GM18507 (cell line): ENCODE results near the gene DIRAS2.
"Not testable (repeated sequence)": the region's sequence is repeated elsewhere in the genome, so short reads cannot be mapped to it uniquely, and the experiment has no call there.

Experiments
- DNase-seq: peaks from one replicate; pipeline ENCODE4 v3.0.0; 2011; ENCODE audit warnings: low read depth; ENCODE audit not compliant: insufficient read length; ENCODE audit errors: extremely low spot score
- FAIRE-seq: peaks from 2 replicates; lab custom pipeline; 2011; peaks lifted over from hg19 to GRCh38; lab: Jason Lieb, UNC

The DIRAS2 gene, protein sequence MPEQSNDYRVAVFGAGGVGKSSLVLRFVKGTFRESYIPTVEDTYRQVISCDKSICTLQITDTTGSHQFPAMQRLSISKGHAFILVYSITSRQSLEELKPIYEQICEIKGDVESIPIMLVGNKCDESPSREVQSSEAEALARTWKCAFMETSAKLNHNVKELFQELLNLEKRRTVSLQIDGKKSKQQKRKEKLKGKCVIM

GRCh38 chr9:90642570-90643539 is at the start of gene DIRAS2:
TSS of gene DIRAS2 (minus strand) at chr9:90642824. CDS start at chr9:90613827, 28,997 bp downstream.
- DNase-seq: no peak
- FAIRE-seq: no peak

DNA sequence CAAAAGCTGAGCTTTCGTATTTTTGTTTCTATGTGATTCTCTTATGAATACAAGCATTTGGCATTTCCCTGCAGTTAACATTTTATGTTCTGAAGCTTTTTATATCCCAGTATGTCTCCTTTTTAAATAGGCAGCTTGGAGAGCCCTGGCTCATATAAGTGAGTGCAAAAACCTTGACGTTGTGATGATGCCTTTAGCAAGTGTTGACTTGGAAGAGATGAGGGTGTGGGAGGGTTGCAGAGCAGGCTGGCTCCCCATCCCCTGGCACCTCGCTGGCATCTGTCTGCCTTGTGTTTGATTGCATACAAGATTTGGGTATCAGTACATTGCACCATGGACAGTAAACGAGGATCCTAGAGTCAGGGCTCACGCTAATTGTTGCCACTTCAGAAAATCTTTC is 42.1 kb upstream of the DIRAS2 start:
- DNase-seq (no peak), FAIRE-seq (no peak)

- FAIRE-seq (no peak), DNase-seq (no peak)
These were observed 41.5 kb upstream of the DIRAS2 start for GRCh38 chr9:90684106-90684505.

DNA sequence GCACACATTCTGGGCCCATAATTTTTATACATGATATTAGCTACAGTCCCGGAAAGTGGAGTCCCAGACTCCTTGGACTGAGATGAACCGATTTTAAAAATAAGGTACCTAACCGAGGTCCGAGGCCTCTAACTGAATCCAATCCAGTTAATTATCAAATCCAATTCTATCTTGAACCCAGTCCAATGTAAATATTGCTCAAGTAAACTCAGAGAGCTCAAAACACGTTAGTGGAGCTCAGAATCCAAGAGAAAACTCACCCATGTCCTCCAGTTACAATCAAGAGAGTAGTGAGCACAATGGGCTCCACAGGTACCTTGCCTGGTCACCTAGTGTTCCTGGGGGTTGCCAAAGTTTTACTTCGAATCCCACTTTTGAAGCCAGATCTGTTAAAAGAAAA is 37.9 kb upstream of the DIRAS2 start:
- no peak for DNase-seq
- no peak for FAIRE-seq

- DNase-seq: no peak
- FAIRE-seq: no peak
These were observed 22.4 kb upstream of the DIRAS2 start for GRCh38 chr9:90665072-90665471.

- DNase-seq: no peak
- no peak for FAIRE-seq
These were observed 17.2 kb upstream of the DIRAS2 start for GRCh38 chr9:90659650-90660364.

DNA sequence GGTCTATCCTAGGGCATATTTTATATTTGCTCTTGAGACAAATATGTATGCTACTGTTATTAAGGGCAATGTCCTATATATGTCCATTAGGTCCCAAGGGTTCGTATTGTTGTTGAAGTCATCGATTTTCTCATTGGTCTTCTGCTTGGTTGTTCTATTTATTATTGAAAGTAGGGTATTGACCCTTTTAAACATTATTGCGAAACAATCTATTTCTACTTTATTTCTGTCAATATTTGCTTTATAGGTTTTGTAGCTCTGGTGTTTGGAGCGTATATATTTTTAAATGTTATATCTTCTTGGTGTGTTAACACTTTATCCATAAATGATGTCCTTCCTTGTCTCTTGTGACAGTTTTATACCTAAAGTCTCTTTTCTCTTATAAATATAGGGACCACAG is 16.2 kb upstream of the DIRAS2 start:
- DNase-seq (no peak), FAIRE-seq (no peak)

DNA sequence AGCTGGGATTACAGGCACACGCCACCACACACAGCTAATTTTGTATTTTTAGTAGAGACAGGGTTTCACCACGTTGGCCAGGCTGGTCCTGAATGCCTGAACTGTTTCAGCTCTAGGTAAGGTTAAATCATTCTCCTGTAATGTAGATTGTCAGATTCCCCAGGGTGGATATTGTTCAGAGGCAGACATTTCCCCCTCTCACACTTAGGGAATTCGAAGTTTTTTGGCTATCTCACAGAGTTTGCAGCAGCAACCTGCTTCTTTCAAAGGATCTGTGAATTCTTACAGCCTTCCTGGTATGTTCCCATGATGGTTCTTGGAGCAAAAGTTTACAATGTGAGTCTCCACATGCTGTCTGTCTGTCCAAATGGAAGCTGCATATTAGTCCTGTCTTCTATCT is 15.6 kb upstream of the DIRAS2 start:
- no peak for DNase-seq
- FAIRE-seq: no peak

DNA sequence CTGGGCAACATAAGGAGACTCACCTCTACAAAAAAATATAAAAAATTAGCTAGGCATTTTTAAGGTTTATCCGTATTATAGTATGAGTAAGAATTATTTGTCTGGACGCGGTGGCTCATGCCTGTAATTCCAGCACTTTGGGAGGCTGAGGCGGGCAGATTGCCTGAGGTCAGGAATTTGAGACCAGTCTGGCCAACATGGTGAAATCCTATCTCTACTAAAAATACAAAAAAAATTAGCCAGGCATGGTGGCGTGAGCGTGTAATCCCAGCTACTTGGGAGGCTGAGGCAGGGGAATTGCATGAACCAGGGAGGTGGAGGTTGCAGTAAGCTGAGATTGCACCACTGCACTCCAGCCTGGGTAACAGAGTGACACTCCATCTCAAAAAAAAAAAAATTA is 14.3 kb upstream of the DIRAS2 start:
- DNase-seq, FAIRE-seq: not testable (repeated sequence)

- FAIRE-seq: no peak
- no peak for DNase-seq
These were observed 8.6 kb upstream of the DIRAS2 start for GRCh38 chr9:90651246-90651645.

GRCh38 chr9:90647843-90648242 is 5.2 kb upstream of the DIRAS2 start:
- FAIRE-seq (no peak), DNase-seq (no peak)

GRCh38 chr9:90645721-90646120 is 3.1 kb upstream of the DIRAS2 start:
- no peak for FAIRE-seq

GRCh38 chr9:90641884-90642487 is 638 bp downstream of the DIRAS2 start:
- no peak for DNase-seq
- no peak for FAIRE-seq

More at GRCh38 chr9:90645721-90646120, 3.1 kb upstream of the DIRAS2 start:
- no peak for DNase-seq

DNA sequence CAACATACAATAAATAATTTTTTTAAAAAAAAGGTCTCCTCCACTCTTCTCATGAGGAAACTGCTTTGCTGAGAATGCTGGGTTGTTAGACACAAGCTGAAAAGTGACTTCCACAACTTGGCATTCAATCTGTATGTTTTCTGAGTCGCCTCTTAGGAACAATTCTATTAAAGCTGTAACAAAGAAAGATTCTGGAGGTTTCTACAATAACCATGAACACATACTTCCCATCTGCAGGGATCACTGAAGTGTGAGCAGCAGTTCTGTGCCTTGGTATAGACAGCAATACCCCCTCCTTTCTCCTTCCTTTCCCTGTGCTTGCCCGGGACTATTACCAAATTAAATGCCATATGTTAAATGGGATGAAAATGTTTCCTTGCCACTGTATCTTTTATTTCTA is 1.5 kb downstream of the DIRAS2 start:
- DNase-seq (no peak), FAIRE-seq (no peak)

GRCh38 chr9:90640361-90640760 is 2.3 kb downstream of the DIRAS2 start:
- DNase-seq (no peak), FAIRE-seq (no peak)

- no peak for DNase-seq
- FAIRE-seq: no peak
These were observed 5.0 kb downstream of the DIRAS2 start for GRCh38 chr9:90637626-90638025.

DNA sequence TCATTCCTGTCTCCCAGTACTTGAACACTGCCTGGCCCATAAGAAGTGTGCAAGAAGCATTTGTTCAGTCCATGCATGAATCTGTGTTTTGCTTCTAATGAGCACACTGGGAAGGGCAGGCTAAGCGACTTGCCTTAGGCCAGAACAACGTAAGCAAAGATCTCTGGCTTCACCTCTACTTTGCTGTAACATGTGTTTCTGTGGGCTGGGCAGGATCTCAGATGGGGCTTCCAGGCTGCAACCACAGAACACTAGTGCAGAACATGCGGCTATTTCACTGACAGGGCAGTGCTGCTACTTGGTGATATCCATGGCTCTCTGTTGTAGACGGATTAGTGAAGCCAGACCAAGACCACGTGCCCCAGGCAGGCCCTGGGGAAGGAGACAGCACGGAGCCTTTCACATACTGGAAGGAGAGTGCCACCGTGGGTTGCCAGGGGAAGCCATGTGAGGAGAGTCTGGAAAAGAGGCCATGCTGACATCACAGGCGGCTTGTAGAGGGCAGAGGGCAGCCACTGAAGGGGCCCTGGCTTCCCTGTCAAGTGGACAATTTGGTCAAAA is 9.9 kb downstream of the DIRAS2 start:
- no peak for DNase-seq
- FAIRE-seq: no peak

GRCh38 chr9:90631964-90632363 is 10.7 kb downstream of the DIRAS2 start:
- no peak for FAIRE-seq
- no peak for DNase-seq

DNA sequence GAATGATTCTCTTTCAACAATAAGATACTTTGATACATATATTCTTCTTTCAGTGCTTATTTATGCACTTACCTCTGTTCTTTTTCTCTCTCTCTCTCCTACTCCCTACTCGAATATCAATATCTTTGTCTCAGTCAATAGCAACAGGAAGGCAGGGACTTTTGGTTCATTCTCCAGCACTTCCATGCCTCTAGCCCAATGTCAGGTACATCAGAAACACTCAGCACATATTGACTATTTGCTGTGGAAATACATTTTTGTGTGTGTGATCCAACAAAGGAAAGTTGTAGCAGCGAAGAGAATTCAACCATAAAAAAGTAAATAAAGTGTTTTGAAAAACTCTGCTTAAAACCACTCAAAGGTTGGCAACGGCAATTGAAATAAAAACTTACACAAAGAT is 12.6 kb downstream of the DIRAS2 start:
- DNase-seq: no peak
- FAIRE-seq: no peak

DNA sequence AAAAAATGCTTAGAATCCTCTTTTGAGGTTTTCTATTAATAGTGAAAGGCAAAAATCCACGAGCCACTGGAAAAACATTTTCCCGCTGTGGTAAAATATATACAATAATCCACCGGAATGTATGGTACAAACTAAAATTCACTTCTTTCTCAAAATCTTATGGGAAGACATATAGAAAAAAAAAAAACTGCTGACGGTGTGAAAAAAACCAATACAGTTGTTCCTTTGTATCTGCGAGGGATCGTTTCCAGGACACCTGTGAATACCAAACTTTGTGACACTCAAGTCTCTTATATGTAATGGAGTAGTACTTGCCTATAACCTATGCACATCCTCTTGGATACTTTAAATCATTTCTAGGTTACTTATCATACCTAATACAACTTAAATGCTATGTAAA is 13.3 kb downstream of the DIRAS2 start:
- FAIRE-seq (no peak), DNase-seq (no peak)
